Naive thymus-derived CD4-positive, alpha-beta T cell (primary cell): ENCODE measurements around the gene JAKMIP2. TPM values are rescaled to one million over a fixed set of nuclear protein-coding genes. Genes with fewer than 3 reads are reported as not detected.

Experiments used
- ATAC-seq: fragments of 150-1000 bp; cut with Tn5 transposase; 2 replicates; pipeline ENCODE4 v1.10.0; 2021; ENCODE audit warnings: mild to moderate bottlenecking, moderate library complexity
- CTCF ChIA-PET: fragments of 350-600 bp; sonication (Branson Sonifier 250); formaldehyde crosslinking; loops from one replicate; lab custom pipeline; 2021; ENCODE audit warnings: antibody characterized with exemption; lab: Charles Lee
- POLR2A ChIA-PET: fragments of 350-600 bp; sonication (Branson Sonifier 250); formaldehyde crosslinking; loops from one replicate; lab custom pipeline; 2021; ENCODE audit warnings: antibody characterized with exemption, inconsistent platforms; lab: Charles Lee
- DNase-seq, 9 donors: peaks; one replicate each; pipeline versions ENCODE4 v3.0.0 to v3.0.0-alpha.2; 2020 to 2022; ENCODE audit warnings: mixed read lengths in 1 of 9
- H3K27ac ChIP-seq: one replicate; pipeline ENCODE4 v1.7.0; 2013; ENCODE audit warnings: mild to moderate bottlenecking, low read depth, low read length, moderate library complexity
- H3K27me3 ChIP-seq, 2 donors: one replicate each; pipeline ENCODE4 v1.7.0; 2013; ENCODE audit warnings: low read length in 2 of 2, mild to moderate bottlenecking in 2 of 2, moderate library complexity in 2 of 2; ENCODE audit not compliant: control insufficient read depth in 2 of 2, insufficient read depth in 2 of 2
- H3K36me3 ChIP-seq, 3 experiments: 1 replicate in 2 of 3; 2 replicates in 1 of 3; pipeline ENCODE4 v1.7.0; 2013; ENCODE audit warnings: low read length in 3 of 3, mild to moderate bottlenecking in 3 of 3, moderate library complexity in 1 of 3; ENCODE audit not compliant: insufficient read depth in 3 of 3, control insufficient read depth in 2 of 3
- H3K4me1 ChIP-seq, 2 donors: one replicate each; pipeline ENCODE4 v1.7.0; 2013; ENCODE audit warnings: low read length in 2 of 2, mild to moderate bottlenecking in 2 of 2, moderate library complexity in 1 of 2; ENCODE audit not compliant: control insufficient read depth in 2 of 2, insufficient read depth in 2 of 2
- H3K4me3 ChIP-seq: 2 replicates; pipeline ENCODE4 v1.7.0; 2013; ENCODE audit warnings: mild to moderate bottlenecking, low read length
- H3K9me3 ChIP-seq, 3 experiments: 1 replicate in 2 of 3; 2 replicates in 1 of 3; pipeline ENCODE4 v1.7.0; 2013; ENCODE audit warnings: low read length in 3 of 3; ENCODE audit not compliant: control insufficient read depth in 2 of 3
- H3K27ac Mint-ChIP-seq, 9 donors: one replicate each; pipeline ENCODE4 v1.8.0; 2020 to 2022; ENCODE audit warnings: mixed read lengths in 9 of 9, mild to moderate bottlenecking in 8 of 9, moderate library complexity in 5 of 9, inconsistent platforms in 2 of 9
- H3K27me3 Mint-ChIP-seq, 5 donors: one replicate each; pipeline ENCODE4 v1.8.0; 2021 to 2022; ENCODE audit warnings: mixed read lengths in 5 of 5, mild to moderate bottlenecking in 1 of 5
- H3K36me3 Mint-ChIP-seq, 5 donors: one replicate each; pipeline ENCODE4 v1.8.0; 2020 to 2022; ENCODE audit warnings: mixed read lengths in 5 of 5, mild to moderate bottlenecking in 3 of 5, inconsistent platforms in 1 of 5
- H3K4me1 Mint-ChIP-seq, 7 donors: one replicate each; pipeline ENCODE4 v1.8.0; 2020 to 2022; ENCODE audit warnings: mixed read lengths in 7 of 7, mild to moderate bottlenecking in 3 of 7, inconsistent platforms in 1 of 7
- H3K4me3 Mint-ChIP-seq, 10 donors: one replicate each; pipeline ENCODE4 v1.8.0; 2020 to 2022; ENCODE audit warnings: mild to moderate bottlenecking in 10 of 10, mixed read lengths in 10 of 10, moderate library complexity in 6 of 10, inconsistent platforms in 2 of 10
- H3K9me3 Mint-ChIP-seq, 11 donors: one replicate each; pipeline ENCODE4 v1.8.0; 2020 to 2022; ENCODE audit warnings: mixed read lengths in 11 of 11, mild to moderate bottlenecking in 4 of 11, inconsistent platforms in 1 of 11, moderate library complexity in 1 of 11
- intact Hi-C, 2 donors: fragments of 100-400 bp; cut with micrococcal nuclease; formaldehyde crosslinking; loops; one replicate each; pipeline ENCODE4 v1.15.1; 2023
- polyA plus RNA-seq, 2 donors: library from polyadenylated mRNA; unstranded; fragments of 300-500 nt; fragmentation: Illumina TruSeq; gene quantifications; one replicate each; pipeline ENCODE4 v1.2.3, GENCODE V29; 2021
- total RNA-seq, 6 experiments: library from RNA in 5 of 6; stranded (reverse) in 5 of 6; gene quantifications; 1 replicate in 5 of 6; 2 replicates in 1 of 6; pipeline ENCODE4 v1.2.3 and lab custom pipeline; 2021 to 2026

JAKMIP2 gene
- total and polyA plus RNA-seq, 7 experiments from 2014 or later, result 0.16 to 4.5 (median 0.88) TPM

- CTCF ChIA-PET, result interaction anchor here (0.6 kb wide), 2 partner anchors 187 to 378 kb away, joined by 3 read pairs; no protein-coding TSS in a partner anchor
- Mint-ChIP-seq H3K4me1 (no peaks in the 10 kb centered on the region), H3K4me3 (no peak overlapping the region), H3K27me3 (peaks cover 0 to 5% (median 0%) of the 10 kb centered on the region in 5 donors), H3K27ac (no peak overlapping the region), H3K9me3 (peaks cover 0 to under 1% (median 0%) of the 10 kb centered on the region in 11 donors), H3K36me3 (no peaks in the 10 kb centered on the region)
- H3K9me3 ChIP-seq, result no peaks in the 10 kb centered on the region
- no peaks in the 10 kb centered on the region for H3K27me3 ChIP-seq
- H3K4me3 ChIP-seq, result no peak overlapping the region
- POLR2A ChIA-PET, result interaction anchor here (0.6 kb wide), 1 partner anchor 428 kb away, joined by 5 read pairs; no protein-coding TSS in a partner anchor
- ATAC-seq (no peak), DNase-seq (no peak)
- no peaks in the 10 kb centered on the region for H3K4me1 ChIP-seq
- intact Hi-C loops, result loop anchor here in 1 of 2 donors (5.0 kb wide), 1 partner anchor 177 kb away; no protein-coding TSS in a partner anchor
- H3K36me3 ChIP-seq, result no peaks in the 10 kb centered on the region
- no peak overlapping the region for H3K27ac ChIP-seq
Measured at GRCh38 chr5:147629196-147629595, 153.3 kb downstream of the JAKMIP2 start.

GRCh38 chr5:147628058-147628895, 154.3 kb downstream of the JAKMIP2 start:
- no peak overlapping the region for H3K27ac Mint-ChIP-seq
- H3K4me1 Mint-ChIP-seq, result no peaks in the 10 kb centered on the region
- H3K9me3 Mint-ChIP-seq, result peaks cover 0 to 3% (median 0%) of the 10 kb centered on the region in 11 donors
- Histone ChIP-seq H3K27me3 (no peaks in the 10 kb centered on the region), H3K27ac (no peak overlapping the region), H3K9me3 (no peaks in the 10 kb centered on the region), H3K4me3 (no peak overlapping the region), H3K36me3 (no peaks in the 10 kb centered on the region), H3K4me1 (no peaks in the 10 kb centered on the region)
- intact Hi-C loops, result loop anchor here in 1 of 2 donors (1.0 to 5.0 kb wide), 2 partner anchors 176 to 194 kb away; no protein-coding TSS in a partner anchor
- ChIA-PET POLR2A (no interaction called here), CTCF (interaction anchor here (0.6 kb wide), 2 partner anchors 191 to 205 kb away, joined by 4 read pairs; no protein-coding TSS in a partner anchor)
- peak; percentile 79 for ATAC-seq
- H3K36me3 Mint-ChIP-seq, result no peaks in the 10 kb centered on the region
- H3K27me3 Mint-ChIP-seq, result peaks cover 0 to 5% (median 0%) of the 10 kb centered on the region in 5 donors
- H3K4me3 Mint-ChIP-seq, result no peak overlapping the region
- DNase-seq, result peak in 7 of 9 donors; percentile 5 to 66 (median 36)

DNA sequence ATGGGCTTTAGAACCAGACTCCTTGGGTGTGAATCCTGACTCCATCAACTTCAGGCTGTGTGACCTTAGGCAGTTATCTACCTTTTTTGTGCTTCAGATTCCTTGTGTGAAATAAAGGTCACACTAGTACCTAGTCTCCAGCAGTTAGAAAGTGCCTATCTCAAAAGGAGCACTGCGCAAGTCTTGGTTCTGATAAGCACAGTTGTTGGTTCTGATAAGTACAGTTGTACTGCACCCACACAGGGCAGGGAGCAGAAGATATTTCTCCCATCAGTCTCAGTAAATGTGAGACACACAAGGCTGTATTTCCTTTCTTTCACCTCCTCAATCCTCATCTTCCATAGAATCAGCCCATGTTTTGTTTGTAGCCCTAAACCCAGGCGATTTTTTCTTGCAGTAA, 156.1 kb downstream of the JAKMIP2 start:
- Mint-ChIP-seq H3K27me3 (peaks cover 0 to 5% (median 0%) of the 10 kb centered on the region in 5 donors), H3K4me3 (no peak overlapping the region), H3K4me1 (no peaks in the 10 kb centered on the region), H3K27ac (no peak overlapping the region), H3K36me3 (no peaks in the 10 kb centered on the region), H3K9me3 (peaks cover 0 to 3% (median 0%) of the 10 kb centered on the region in 11 donors)
- DNase-seq (no peak), ATAC-seq (no peak)
- no peaks in the 10 kb centered on the region for H3K9me3 ChIP-seq
- H3K27ac ChIP-seq, result no peak overlapping the region
- CTCF ChIA-PET, result no interaction called here
- no peaks in the 10 kb centered on the region for H3K4me1 ChIP-seq
- intact Hi-C loops, result loop anchor here in 1 of 2 donors (5.0 kb wide), 1 partner anchor 174 kb away; no protein-coding TSS in a partner anchor
- H3K27me3 ChIP-seq, result no peaks in the 10 kb centered on the region
- POLR2A ChIA-PET, result no interaction called here
- H3K4me3 ChIP-seq, result no peak overlapping the region
- peaks cover 0 to 5% (median 0%) of the 10 kb centered on the region in 3 experiments for H3K36me3 ChIP-seq

GRCh38 chr5:147621016-147621415, 161.5 kb downstream of the JAKMIP2 start:
- no peaks in the 10 kb centered on the region for H3K9me3 ChIP-seq
- H3K27ac ChIP-seq, result no peak overlapping the region
- H3K27me3 ChIP-seq, result no peaks in the 10 kb centered on the region
- peaks cover 0 to 5% (median 0%) of the 10 kb centered on the region in 3 experiments for H3K36me3 ChIP-seq
- H3K9me3 Mint-ChIP-seq, result peaks cover 0 to 3% (median 0%) of the 10 kb centered on the region in 11 donors
- H3K4me3 ChIP-seq, result no peak overlapping the region
- H3K27ac Mint-ChIP-seq, result no peak overlapping the region
- H3K27me3 Mint-ChIP-seq, result no peaks in the 10 kb centered on the region
- H3K4me3 Mint-ChIP-seq, result no peak overlapping the region
- H3K4me1 Mint-ChIP-seq, result no peaks in the 10 kb centered on the region
- no peaks in the 10 kb centered on the region for H3K36me3 Mint-ChIP-seq
- CTCF ChIA-PET, result no interaction called here
- no peak for DNase-seq
- POLR2A ChIA-PET, result no interaction called here
- no peak for ATAC-seq
- intact Hi-C loops, result no loop called here
- H3K4me1 ChIP-seq, result no peaks in the 10 kb centered on the region

GRCh38 chr5:147619281-147619878, 163.1 kb downstream of the JAKMIP2 start:
- no peak overlapping the region for H3K27ac Mint-ChIP-seq
- no peak overlapping the region for H3K4me3 Mint-ChIP-seq
- H3K9me3 Mint-ChIP-seq, result peaks cover 0 to 8% (median 0%) of the 10 kb centered on the region in 11 donors
- H3K36me3 Mint-ChIP-seq, result peaks cover 0 to 14% (median 0%) of the 10 kb centered on the region in 5 donors
- H3K27me3 ChIP-seq, result no peaks in the 10 kb centered on the region
- H3K4me1 Mint-ChIP-seq, result no peaks in the 10 kb centered on the region
- ATAC-seq, result no peak
- ChIA-PET CTCF (no interaction called here), POLR2A (no interaction called here)
- H3K36me3 ChIP-seq, result peaks cover 0 to 5% (median 0%) of the 10 kb centered on the region in 3 experiments
- H3K4me3 ChIP-seq, result no peak overlapping the region
- intact Hi-C loops, result no loop called here
- H3K4me1 ChIP-seq, result no peaks in the 10 kb centered on the region
- no peak overlapping the region for H3K27ac ChIP-seq
- no peaks in the 10 kb centered on the region for H3K9me3 ChIP-seq
- DNase-seq, result no peak
- H3K27me3 Mint-ChIP-seq, result no peaks in the 10 kb centered on the region

GRCh38 chr5:147617711-147618350, 164.7 kb downstream of the JAKMIP2 start:
- no peak for DNase-seq
- no peaks in the 10 kb centered on the region for H3K27me3 Mint-ChIP-seq
- Histone ChIP-seq H3K4me3 (no peak overlapping the region), H3K27ac (no peak overlapping the region), H3K4me1 (no peaks in the 10 kb centered on the region), H3K36me3 (peaks cover 0 to 5% (median 0%) of the 10 kb centered on the region in 3 experiments), H3K27me3 (no peaks in the 10 kb centered on the region), H3K9me3 (no peaks in the 10 kb centered on the region)
- ChIA-PET POLR2A (no interaction called here), CTCF (no interaction called here)
- no peaks in the 10 kb centered on the region for H3K4me1 Mint-ChIP-seq
- H3K27ac Mint-ChIP-seq, result no peak overlapping the region
- H3K36me3 Mint-ChIP-seq, result peaks cover 0 to 19% (median 0%) of the 10 kb centered on the region in 5 donors
- no peak overlapping the region for H3K4me3 Mint-ChIP-seq
- intact Hi-C loops, result no loop called here
- ATAC-seq, result no peak
- peaks cover 0 to 8% (median 0%) of the 10 kb centered on the region in 11 donors for H3K9me3 Mint-ChIP-seq
